Loucy (cell line): ENCODE measurements around the gene WASF2.

Experiments used
- CTCF ChIP-seq: fragments of 200-600 bp; sonication (generic); conservative IDR thresholded peaks from 2 replicates; pipeline ENCODE4 v1.5.1; 2014; ENCODE audit warnings: mild to moderate bottlenecking, antibody characterized with exemption, low read length
- EZH2phosphoT487 ChIP-seq: fragments of 200-600 bp; IDR thresholded peaks from 2 replicates; pipeline ENCODE4 v1.6.1; 2018; ENCODE audit warnings: antibody characterized with exemption, mild to moderate bottlenecking, moderate library complexity, borderline replicate concordance

GRCh38 chr1:27372808-27373690 is 116.9 kb downstream of the WASF2 start:
- TF ChIP-seq CTCF (peak; percentile 53), EZH2phosphoT487 (no peak)
